Dermis microvascular lymphatic vessel endothelial cell (primary cell): ENCODE results near the gene MT1A. TPM values are rescaled to one million over a fixed set of nuclear protein-coding genes. Genes with fewer than 3 reads are reported as not detected.

Experiments used
- DNase-seq, 2 donors: peaks; one replicate each; pipeline versions ENCODE4 v3.0.0 to v3.0.0-alpha.2; 2010; ENCODE audit warnings: low read depth in 2 of 2
- total RNA-seq: library from RNA; depleted of rRNA; stranded (reverse); fragments of >200 nt; gene quantifications from 2 replicates; pipeline ENCODE4 v1.2.1, GENCODE V29; 2014

MT1A gene
- total RNA-seq, 1 donor from 2014 or later = 1.7 TPM

DNA sequence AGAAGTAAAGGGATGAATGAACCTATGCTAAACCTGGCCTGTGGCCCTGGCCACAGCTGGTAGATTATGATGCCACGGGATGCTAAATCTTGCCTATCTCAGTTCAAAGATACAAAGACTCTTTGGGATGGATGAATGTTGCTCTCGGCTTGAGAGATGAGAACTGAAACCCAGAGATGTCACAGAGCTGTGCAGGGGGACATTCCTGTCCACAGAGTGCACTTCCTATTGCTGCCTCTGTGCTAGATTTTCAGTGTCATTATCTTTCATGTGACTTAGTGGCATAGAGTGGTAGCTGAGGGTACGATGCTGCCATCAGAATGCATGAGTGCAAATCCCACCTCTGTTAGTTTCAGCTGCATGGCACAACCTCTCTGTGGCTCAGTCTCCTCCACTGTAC is 8.3 kb upstream of the MT1A start:
- no peak for DNase-seq

DNA sequence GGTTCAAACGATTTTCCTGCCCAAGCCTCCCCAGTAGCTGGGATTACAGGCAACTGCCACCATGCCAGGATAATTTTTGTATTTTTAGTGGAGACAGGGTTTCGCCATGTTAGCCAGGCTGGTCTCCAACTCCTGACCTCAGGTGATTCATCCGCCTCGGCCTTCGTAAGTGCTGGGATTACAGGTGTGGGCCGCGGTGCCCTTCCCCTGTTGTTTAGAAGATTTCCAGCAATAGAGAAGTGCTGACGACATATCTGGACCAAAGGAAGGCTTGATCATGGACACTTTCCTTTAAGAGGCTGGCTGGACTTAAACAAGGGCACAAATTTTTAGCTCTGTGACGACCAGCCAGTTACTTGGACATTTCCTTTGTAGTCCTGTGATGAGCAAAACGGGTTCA is 7.3 kb upstream of the MT1A start:
- DNase-seq = no peak

DNA sequence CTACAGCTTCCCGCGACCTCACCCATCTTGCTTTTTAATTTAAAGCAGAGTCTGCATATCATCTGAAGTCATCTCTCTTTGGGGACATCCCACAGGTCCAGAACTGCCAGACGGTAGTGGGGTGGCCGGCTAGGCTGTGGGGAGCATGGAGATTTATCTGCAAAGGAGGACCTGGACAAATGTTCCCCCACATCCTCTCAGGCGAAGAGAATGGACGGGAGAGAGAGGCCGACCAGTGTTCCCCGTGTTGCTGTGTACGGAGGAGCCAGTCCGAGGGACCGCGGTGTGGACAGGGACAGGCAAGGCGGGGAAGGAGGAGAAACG is 6.7 kb upstream of the MT1A start:
- no peak for DNase-seq

GRCh38 chr16:56632156-56632847 is 6.2 kb upstream of the MT1A start, which contains the start of gene MT1M:
Gene MT1M (plus strand): TSS chr16:56632659. CDS start chr16:56632732, 73 bp downstream.
- DNase-seq = no peak

- DNase-seq = no peak
Observed at GRCh38 chr16:56632848-56633365, 5.6 kb upstream of the MT1A start.

DNA sequence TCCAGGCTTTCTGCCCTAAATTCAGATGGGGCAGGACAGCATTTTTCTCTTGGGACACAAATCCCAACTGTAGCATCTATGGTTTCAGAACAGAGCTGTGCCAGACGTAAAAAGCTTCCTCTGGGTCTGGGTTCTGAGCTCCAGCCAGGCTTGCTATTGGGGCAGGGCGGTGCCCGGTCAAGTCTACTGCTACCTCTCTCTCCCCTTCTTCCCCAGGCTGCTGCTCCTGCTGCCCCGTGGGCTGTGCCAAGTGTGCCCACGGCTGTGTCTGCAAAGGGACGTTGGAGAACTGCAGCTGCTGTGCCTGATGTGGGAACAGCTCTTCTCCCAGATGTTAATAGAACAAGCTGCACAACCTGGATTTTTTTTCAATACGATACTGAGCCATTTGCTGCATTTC is 4.9 kb upstream of the MT1A start:
- DNase-seq = no peak

DNA sequence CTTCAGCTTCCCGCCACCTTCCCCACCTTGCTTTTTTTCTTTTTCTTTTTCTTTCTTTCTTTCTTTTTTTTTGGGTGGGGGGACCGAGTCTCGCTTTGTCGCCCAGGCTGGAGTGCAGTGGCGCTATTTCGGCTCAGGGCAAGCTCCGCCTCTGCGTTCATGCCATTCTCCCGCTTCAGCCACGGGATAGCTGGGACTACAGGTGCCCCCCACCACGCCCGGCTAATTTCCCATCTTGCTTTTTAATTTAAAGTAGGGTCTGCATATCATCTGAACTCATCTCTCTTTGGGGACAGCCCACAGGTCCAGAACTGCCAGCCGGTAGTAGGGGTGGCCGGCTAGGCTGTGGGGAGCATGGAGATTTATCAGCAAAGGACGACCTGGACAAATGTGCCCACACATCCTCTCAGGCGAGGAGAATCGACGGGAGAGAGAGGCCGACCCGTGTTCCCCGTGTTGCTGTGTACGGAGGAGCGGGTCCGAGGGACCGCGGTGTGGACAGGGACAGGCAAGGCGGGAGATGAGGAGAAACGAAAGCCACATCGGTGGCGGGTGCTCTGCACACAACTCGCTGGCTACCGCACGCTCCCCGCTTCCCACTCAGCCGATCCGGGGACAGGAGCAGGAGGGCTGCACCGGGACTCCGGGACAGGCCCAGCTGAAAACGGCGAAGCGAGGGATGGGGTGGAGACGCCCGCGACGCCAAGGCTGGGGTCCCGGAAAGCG is 3.6 kb upstream of the MT1A start:
- no peak for DNase-seq

DNA sequence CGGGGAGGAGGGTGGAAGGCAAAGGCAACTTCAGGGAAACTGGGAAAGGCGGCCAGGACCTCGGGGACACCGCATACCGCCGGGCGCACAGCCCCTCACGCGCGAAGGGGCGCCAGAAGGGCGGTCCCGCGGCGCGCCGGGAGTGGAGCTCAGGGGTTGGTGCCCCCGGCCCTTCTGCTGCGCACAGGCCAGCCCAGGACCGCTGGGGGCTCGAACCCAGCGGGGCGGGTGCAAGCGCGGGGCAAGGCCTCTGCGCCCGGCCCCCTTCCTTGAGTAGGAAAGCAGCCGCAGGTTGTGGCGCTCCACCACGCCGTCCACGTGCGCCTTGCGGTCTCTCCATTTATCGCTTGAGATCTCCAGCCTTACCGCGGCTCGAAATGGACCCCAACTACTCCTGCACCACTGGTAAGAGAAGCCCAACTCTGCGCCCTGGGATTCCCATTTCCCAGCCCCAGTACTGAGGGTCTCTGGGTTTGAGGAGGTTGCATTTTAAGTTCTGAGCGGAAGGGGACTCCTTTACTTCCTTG is 3.0 kb upstream of the MT1A start:
- no peak for DNase-seq

- DNase-seq = no peak
Observed at GRCh38 chr16:56636616-56637413, 1.7 kb upstream of the MT1A start.

GRCh38 chr16:56639045-56639444 is 579 bp downstream of the MT1A start:
- no peak for DNase-seq

GRCh38 chr16:56640076-56640475 is 1.6 kb downstream of the MT1A start:
- no peak for DNase-seq

DNA sequence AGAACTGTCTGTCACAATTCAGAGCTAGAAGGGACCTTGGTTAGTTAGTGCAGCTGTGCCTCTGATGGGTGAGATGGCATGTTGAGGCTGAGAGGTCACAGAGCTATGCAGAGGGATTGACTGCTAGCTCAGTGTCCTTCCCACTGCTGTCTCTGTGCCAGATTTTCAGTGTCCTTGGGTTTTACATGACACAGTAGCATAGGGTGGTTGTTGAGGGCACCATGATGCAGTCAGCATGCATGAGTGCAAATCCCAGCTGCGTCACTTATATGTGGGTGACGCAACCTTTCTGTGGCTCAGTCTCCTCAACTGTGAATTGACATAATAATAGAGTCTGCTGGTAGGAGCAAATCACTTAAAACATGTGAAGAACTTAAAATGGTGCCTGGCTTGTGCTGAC is 2.7 kb downstream of the MT1A start:
- DNase-seq = no peak

DNA sequence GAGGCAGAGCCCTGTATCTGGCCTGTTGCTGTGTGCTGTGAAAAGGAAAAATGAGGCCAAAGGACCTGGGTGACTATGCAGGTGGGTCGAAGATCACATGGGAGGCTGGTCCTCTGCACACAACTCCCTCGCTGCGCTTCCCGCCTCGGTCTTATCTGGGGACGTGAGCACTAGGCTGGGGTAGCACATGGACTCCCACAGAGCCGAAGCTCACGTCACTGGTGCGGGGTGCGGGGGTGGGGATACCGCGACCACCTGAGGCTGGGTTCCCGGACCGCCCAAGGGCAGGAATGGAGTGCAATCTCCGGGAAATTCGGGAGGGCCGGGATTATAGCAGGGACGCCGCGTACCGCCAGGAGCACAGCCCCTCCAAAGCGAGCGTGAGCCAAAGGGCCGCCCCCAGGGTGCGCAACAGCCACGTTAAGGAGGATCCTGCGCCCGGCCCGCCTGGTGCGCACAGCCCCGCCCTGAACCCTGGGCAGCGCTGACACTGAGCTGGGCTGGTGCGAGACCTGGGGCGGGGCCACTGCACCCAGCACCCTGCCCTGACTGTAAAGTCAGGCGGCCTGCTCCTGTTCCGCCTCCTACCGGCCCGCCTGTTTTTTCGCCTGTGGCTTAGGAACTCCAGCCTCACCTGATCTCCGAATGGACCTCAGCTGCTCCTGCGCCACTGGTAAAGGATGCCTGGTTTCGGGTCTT is 4.8 kb downstream of the MT1A start:
- DNase-seq = peak in 1 of 2 donors; percentile 34

- no peak for DNase-seq
Observed at GRCh38 chr16:56643833-56644232, 5.4 kb downstream of the MT1A start.

- DNase-seq = no peak
Observed at GRCh38 chr16:56645311-56645710, 6.8 kb downstream of the MT1A start.

- DNase-seq = no peak
Observed at GRCh38 chr16:56645838-56646237, 7.4 kb downstream of the MT1A start.

- no peak for DNase-seq
Observed at GRCh38 chr16:56647641-56648431, 9.4 kb downstream of the MT1A start.

DNA sequence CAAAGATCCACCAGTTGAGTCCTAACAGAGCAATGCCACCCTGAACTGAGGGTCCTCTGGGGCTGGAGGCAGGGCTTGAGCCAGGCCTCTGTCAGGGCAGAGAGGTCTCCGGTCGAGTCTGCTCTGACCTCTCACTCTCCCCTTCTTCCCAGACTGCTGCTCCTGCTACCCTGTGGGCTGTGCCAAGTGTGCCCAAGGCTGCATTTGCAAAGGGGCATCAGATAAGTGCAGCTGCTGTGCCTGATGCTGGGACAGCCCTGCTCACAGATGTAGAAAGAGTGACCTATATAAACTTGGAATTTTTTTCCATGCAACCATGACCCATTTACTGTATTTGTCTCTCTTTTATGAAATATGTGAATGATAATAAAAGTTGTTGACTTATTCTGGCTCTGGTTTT is 10.8 kb downstream of the MT1A start:
- DNase-seq = no peak

- no peak for DNase-seq
Observed at GRCh38 chr16:56649820-56650219, 11.4 kb downstream of the MT1A start.

- no peak for DNase-seq
Observed at GRCh38 chr16:56651586-56651985, 13.1 kb downstream of the MT1A start, which contains the start of gene MT1B. Gene MT1B (plus strand): TSS chr16:56651886. CDS start chr16:56651954, 68 bp downstream.
